ENCODE results near the gene TPPP3.

- TF ChIP-seq, protein P1, sequence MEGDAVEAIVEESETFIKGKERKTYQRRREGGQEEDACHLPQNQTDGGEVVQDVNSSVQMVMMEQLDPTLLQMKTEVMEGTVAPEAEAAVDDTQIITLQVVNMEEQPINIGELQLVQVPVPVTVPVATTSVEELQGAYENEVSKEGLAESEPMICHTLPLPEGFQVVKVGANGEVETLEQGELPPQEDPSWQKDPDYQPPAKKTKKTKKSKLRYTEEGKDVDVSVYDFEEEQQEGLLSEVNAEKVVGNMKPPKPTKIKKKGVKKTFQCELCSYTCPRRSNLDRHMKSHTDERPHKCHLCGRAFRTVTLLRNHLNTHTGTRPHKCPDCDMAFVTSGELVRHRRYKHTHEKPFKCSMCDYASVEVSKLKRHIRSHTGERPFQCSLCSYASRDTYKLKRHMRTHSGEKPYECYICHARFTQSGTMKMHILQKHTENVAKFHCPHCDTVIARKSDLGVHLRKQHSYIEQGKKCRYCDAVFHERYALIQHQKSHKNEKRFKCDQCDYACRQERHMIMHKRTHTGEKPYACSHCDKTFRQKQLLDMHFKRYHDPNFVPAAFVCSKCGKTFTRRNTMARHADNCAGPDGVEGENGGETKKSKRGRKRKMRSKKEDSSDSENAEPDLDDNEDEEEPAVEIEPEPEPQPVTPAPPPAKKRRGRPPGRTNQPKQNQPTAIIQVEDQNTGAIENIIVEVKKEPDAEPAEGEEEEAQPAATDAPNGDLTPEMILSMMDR (IDR thresholded peaks at IDR 0.05; ENCODE audit: low read length): no peak
- TF ChIP-seq EZH2 (IDR thresholded peaks at IDR 0.05; ENCODE audit: borderline replicate concordance, low read length): no peak
Observed at GRCh38 chr16:67391424-67392300, 1.6 kb downstream of the TPPP3 start.
